HG03521 (cell line): ENCODE results near the gene SGPL1.

Experiments
- ATAC-seq: cut with Tn5 transposase; IDR thresholded peaks from one replicate; pipeline ENCODE4 v1.9.1; 2021; ENCODE audit warnings: mild to moderate bottlenecking, moderate library complexity; ENCODE audit not compliant: unreplicated experiment

SGPL1 gene

GRCh38 chr10:70874061-70874460, 58.3 kb downstream of the SGPL1 start:
- no peak for ATAC-seq

- no peak for ATAC-seq
Measured at GRCh38 chr10:70879207-70879606, 63.5 kb downstream of the SGPL1 start.

DNA sequence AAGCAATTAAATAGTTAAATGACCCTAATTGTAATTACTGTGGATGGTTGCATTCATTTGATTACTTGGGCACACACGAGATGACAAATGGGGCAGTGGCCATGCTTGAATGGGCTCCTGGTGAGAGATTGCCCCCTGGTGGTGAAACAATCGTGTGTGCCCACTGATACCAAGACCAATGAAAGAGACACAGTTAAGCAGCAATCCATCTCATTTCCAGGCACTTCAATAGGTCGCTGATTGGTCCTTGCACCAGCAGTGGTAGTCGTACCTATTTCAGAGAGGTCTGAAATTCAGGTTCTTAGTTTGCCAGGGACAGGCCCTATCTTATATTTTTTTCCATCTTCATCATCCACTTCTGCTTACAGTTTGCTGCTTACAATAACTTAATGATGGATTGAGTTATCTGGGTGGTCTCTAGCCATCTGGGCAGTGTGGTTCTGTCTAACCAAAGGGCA, 64.4 kb downstream of the SGPL1 start:
- ATAC-seq, result peak; percentile 66

GRCh38 chr10:70884741-70885140, 69.0 kb downstream of the SGPL1 start:
- no peak for ATAC-seq

DNA sequence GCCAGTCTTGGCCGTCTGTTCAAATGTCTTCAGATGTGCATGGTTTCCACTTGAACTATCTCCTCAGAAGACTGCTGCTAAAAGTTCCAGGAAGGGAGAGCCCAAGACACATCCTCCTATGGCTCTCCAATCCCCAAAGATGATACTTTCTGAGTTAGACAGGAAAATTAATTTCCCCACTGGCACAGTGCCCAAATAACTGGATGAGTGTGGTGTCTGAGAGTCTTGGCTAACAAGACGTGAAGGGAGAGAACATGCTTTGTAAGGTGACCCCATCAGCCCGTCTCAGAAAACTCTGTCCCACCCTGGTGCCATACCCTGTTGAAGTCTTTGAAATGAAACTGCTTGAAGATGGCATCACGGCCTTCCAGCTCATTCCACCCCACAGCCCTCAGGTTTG, 69.7 kb downstream of the SGPL1 start:
- ATAC-seq, result no peak

- ATAC-seq, result no peak
Measured at GRCh38 chr10:70885931-70886903, 70.5 kb downstream of the SGPL1 start.

- ATAC-seq, result no peak
Measured at GRCh38 chr10:70886921-70887665, 71.3 kb downstream of the SGPL1 start.

DNA sequence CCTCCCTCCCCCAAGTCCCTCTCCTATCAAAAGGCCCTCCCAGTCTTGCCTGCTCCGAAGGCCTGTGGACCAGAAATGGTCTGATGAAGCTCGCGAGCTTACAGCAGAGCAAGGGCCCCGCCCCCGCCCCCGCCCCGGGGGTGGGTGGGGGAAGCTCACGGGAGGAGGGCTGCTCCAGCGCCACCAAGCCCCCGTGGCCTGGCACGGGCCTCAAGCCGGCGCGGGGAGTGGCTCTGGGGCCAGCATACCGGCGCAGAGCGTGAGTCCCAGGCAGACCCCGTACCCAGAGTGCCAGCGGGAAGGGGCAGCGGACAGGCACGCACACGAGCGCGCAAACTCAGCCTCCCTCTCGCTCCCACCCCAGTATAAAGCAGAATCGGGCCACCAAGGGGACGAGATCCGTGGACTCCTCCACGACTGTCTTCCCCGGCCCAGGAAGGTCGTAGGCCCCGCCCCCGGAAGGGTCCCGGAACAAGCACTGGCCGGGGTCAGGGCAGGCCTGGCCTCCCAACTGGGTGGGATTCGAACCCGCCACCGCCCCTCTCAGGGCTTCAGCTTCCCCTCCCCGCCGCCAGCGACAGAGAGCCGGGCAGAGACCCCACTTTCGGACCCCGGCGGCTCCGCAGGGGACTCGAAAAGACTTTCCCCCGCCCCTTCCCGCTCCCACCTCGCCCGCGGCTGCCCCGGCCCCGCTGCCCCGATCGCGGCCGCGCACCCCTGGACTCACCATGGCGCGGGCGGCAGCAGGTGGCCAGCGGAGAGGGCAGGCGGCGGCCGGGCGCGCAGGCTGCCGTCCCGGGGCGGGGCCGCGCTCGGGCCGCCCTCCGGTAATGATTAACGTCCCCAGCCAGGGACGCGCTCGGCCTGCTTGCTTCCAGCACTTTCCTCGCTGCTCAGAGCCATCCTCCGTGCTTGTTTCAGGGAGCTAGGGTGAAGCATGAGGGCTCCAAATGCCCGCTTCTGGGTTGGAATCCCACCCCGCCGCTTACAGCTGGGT, 72.4 kb downstream of the SGPL1 start, which contains the start of gene PCBD1:
PCBD1 (minus strand) TSS at position 762 of the 997 bp plus-strand sequence; CDS start at position 730, 32 bp downstream.
- ATAC-seq, result peak; percentile 58

- ATAC-seq, result no peak
Measured at GRCh38 chr10:70889291-70889690, 73.5 kb downstream of the SGPL1 start.

DNA sequence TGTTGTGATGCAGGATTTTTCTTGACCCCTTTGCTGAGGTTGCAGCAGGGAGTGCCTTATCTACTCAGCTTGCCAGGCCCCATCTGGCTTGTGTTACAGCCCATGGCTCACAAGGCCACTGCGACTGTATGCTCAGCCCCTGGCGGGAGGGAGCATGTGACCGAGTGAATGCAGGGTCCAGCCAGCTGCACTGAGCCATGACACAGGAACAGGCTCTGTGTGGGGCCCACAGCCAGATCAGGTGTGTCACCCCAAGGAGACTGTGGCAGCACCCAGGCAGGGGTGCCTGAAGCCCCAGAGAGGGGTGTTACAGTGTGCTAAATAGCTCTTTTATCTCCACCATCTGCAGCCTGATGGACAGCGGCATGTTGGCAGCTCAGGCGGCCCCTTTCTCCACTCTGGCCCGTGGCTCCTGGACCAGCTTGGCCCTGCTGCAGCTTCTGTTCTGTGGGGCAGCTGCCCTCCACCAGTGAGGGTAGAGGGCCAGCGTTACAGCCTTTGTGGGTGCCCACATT, 75.2 kb downstream of the SGPL1 start:
- ATAC-seq, result no peak

- ATAC-seq, result no peak
Measured at GRCh38 chr10:70891627-70892026, 75.9 kb downstream of the SGPL1 start.

DNA sequence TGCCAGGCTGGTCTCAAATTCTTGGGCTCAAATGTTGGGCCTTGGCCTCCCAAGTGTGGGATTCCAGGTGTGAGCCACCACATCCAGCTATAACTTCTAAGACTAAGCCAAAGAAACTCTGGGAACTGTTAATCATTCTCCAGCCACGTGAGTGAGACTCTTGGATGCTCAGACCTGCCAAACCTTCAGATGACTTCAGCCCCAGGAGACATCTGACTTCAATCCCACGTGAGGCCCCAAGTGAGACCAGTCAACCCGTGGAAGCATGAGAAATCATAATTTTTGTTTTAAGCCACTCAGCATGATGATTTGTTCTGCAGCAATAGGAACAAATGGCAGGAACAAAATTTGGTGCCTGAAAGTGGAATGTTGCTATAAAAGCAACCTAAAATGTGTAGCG, 76.9 kb downstream of the SGPL1 start:
- ATAC-seq, result no peak

- no peak for ATAC-seq
Measured at GRCh38 chr10:70893227-70894006, 77.7 kb downstream of the SGPL1 start.

GRCh38 chr10:70894416-70894815, 78.7 kb downstream of the SGPL1 start:
- ATAC-seq, result no peak

DNA sequence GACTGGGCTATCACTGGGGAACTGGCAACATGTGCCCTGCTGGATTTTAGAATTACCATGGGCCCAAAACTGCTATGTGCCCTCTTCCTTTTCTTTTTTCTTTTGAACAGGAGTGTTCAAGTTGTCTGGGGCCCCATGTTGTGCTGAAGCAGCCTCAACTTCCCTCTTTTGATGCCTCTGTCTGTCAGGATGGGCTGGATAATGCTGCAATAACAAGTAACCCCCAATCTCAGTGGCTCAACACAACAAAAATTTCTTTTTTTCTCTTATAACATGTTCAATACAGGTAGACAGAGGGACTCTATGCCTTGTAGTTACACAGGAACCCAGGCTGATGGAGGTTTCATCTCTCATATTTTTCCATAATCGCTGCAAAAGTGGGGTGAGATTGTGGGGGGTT, 80.8 kb downstream of the SGPL1 start:
- no peak for ATAC-seq

- ATAC-seq, result no peak
Measured at GRCh38 chr10:70898687-70899086, 82.9 kb downstream of the SGPL1 start.

DNA sequence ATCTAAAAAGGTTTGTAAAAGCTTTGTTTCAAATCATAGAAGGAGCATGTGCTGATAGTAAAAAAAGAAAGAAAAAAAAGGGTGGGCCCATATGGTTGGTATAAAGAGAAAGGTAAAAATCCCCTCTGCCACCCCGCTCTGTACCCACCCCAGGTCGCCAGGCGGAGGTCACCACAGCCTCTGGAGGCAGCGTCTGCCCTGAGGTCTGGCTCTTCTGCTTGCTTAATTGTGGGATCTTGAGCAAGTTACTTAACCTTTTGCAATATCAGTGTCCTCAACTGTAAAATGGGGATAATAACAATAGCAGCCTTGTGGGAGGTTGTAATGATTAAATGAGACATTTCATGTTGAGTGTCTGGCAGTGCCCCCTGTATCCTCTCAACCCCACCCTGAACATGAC, 83.3 kb downstream of the SGPL1 start:
- no peak for ATAC-seq

DNA sequence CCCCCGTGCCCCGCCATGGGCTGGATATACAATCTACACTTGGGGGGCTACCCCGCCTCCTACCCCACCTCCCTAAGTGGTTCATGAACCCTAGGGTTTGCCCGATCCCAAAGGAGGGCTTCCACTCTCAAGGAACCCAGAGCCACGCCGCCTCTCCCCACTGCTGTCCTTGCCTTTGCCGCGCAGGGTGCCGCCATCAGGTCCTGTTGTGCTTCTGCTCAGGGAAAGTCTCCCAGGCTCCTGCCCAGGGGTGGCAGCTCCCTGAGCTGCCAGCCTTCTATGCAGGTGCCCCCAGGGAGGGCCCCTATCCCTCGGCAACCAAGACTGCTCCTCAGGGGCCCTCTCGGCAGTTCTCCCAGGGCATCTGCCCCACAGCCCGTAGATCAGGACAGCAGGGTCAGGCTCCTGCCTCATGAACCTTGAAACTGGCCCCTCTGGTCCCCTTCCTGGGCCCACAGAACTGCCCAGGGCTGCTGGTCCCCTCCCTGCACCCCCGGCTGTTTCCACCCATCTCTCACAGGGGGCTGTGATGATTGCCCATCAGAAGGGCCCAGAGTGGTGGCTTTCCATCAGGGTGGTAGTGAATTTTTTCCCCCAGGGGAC, 85.6 kb downstream of the SGPL1 start:
- no peak for ATAC-seq

GRCh38 chr10:70902661-70903261, 87.0 kb downstream of the SGPL1 start:
- ATAC-seq, result no peak
